RCC 7860 (cell line): ENCODE measurements around the gene CMTM1.
"Not testable (repeated sequence)": the region's sequence is repeated elsewhere in the genome, so short reads cannot be mapped to it uniquely, and the experiment has no call there.

Experiments
- DNase-seq: peaks from one replicate; pipeline ENCODE4 v3.0.0-alpha.2; 2015; ENCODE audit warnings: low spot score
- FAIRE-seq: peaks from 2 replicates; lab custom pipeline; 2012; peaks lifted over from hg19 to GRCh38; lab: Jason Lieb, UNC

Gene CMTM1

DNA sequence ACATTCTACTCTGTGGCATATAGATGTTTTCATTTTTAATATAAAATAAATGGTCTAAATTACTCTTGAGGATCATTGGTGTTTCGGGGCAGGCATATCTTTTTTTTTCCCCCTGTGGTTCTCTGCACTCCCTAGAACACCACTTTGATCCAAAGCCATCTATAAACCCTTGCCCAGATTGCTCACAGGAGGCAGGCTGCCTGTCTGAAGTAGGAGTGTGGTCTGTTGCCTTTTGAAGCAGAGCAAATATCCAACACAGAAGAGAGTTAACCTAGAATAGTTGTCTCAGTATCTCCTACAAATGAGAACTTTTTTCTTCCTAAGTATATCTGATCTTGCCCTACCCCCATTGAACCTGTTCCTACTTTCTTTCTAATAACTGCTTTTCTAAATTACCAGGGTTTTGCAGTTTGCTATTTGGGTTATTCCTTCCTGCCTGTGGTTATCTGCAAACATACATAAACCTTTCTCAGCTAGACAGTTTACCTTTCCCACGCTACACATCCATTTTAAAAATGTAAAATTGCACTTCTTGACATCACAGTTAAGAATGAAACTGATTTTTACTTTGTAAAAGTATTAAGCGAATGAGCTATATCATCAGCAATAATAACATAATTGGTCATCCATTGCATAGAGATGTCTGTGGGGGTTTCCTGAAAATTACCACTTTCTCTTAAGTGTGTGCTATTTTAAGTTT is 4.7 kb upstream of the CMTM1 start:
- no peak for DNase-seq
- FAIRE-seq, result no peak

DNA sequence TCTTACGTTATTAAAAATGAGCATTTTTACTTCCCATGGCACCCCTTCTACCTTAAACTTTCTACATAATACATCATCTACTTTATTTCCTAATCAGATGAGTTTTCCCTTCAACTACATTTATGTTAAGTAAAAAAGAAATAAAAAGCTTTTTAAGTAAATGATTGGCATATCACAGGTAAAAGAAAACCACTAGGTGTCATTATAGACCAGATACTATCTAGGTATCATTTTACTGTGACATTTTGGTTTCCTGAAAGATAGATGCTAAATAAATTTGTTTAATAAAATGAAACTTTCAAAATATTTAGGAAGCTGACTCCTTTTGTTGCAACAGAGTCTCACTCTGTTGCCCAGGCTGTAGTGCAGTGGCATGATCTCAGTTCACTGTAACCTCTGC is 3.8 kb upstream of the CMTM1 start:
- FAIRE-seq (peak; percentile 16), DNase-seq (no peak)

- FAIRE-seq, result no peak
These were observed 3.3 kb upstream of the CMTM1 start for GRCh38 chr16:66562986-66563385.

DNA sequence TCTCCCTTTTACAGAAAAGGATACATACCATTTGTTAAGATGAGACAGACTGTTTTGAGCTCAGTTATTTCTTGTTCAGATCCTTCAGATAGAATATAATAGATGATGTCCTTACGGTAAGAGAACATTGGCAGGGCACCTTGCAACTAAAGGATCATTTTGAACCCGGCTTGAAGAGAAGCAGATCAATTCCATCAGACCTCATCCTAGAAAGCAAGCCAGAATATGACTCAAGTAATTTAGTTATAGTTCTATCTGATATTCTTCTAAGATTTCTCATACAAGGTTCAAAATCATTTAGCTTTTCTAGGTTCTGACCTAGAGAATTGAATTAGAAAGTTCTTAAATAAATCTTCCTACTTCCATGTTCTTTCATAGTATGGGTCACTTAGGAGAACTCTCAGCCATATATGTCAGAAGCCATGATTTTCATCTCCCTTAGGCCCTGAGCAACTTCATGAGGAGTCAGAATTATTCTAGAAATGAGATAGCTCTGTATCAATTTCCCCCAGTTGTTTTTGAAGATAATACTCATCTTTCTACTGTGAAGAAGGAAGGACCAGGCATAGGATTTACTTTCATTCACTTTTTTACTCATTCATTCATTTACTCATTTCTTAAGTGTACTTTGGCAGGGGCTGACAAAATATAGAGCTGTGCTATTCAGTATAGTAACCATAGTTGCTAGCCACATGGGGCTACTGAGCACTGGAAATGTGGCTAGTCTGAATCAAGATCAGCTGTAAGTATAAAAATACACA is 2.5 kb upstream of the CMTM1 start:
- no peak for DNase-seq
- FAIRE-seq, result no peak

More at GRCh38 chr16:66562986-66563385, 3.3 kb upstream of the CMTM1 start:
- DNase-seq, result no peak

- FAIRE-seq, DNase-seq: not testable (repeated sequence)
These were observed 1.0 kb downstream of the CMTM1 start for GRCh38 chr16:66567270-66567669.

DNA sequence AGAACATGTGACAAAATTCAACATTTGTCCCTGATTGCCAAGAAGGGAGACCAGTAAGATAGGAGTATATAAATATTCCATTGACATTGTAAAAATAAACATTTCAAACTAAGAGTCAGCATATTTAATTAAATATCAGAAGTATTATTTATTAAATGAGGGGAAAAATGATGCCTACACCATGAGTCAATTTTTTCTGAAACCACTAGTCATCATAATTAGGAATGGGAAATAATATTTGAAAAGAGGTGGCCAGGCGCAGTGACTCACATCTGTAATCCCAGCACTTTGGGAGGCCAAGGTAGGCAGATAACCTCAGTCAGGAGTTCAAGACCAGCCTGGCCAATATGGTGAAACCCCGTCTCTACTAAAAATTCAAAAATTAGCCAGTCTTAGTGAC is 2.1 kb downstream of the CMTM1 start:
- no peak for DNase-seq

GRCh38 chr16:66569131-66569530 is 2.9 kb downstream of the CMTM1 start:
- DNase-seq, result no peak
- FAIRE-seq, result peak; percentile 44

More for the DNA sequence above, 2.1 kb downstream of the CMTM1 start:
- FAIRE-seq, result no peak

GRCh38 chr16:66569827-66570405 is 3.7 kb downstream of the CMTM1 start:
- FAIRE-seq, result peak; percentile 40

GRCh38 chr16:66572356-66572755 is 6.1 kb downstream of the CMTM1 start:
- no peak for FAIRE-seq
- DNase-seq, result no peak

More at GRCh38 chr16:66569827-66570405, 3.7 kb downstream of the CMTM1 start:
- no peak for DNase-seq

- FAIRE-seq, result no peak
- DNase-seq, result no peak
These were observed 7.8 kb downstream of the CMTM1 start for GRCh38 chr16:66574081-66574480.

DNA sequence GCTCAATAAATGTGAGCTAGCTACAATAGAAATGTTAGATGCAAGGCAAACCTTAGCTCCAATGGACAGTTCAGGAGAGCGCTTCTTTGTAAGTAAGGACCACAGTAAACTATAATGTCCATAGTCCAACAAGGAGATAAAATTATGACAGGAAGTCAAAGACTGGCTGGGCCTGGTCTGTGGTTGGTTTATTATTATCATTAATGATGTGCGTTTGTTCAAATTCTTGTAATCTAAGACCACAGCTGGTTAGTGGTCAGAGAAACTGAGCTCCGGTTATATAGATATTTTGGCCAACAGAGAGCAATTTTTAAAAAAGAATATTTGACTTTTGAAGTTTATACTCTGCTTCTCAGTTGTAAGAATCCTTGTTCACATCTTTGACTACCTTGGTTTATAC is 8.3 kb downstream of the CMTM1 start:
- no peak for FAIRE-seq

DNA sequence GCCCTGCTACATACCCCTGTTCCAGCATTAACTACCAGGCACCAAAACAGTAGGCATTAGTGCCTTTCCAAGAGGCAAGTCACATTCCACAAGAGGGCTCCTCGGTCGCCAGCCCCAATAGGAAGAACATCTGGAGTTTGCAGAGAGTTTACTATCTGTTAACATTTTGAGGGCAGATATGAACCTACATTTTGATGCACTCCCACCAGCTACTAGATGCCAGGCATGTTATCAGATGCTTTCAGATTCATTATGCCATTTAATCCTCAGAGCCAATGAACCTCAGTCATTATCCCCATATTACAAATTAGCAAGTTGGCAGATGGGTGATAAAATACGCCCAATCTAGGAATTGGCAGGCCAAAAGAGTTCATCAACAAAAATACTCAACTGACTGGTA is 8.8 kb downstream of the CMTM1 start:
- no peak for FAIRE-seq
- no peak for DNase-seq

More for the DNA sequence above, 8.3 kb downstream of the CMTM1 start:
- no peak for DNase-seq

DNA sequence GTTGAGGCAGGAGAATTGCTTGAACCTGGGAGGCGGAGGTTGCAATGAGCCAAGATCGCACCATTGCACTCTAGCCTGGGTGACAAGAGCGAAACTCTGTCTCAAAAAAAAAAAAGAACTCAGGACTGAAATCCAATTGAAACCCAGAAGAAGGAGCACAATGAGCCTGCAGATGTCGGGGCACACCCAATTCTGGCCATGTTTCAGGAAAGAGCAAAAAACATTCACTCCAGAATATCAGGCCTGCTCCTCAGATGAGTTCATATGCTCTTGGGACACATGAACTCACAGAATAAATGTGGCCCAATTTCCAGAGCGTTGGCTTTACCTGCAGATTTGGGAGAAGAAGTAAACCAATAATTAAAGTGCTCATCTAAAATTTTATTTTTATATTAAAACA is 10.1 kb downstream of the CMTM1 start:
- FAIRE-seq (no peak), DNase-seq (no peak)

DNA sequence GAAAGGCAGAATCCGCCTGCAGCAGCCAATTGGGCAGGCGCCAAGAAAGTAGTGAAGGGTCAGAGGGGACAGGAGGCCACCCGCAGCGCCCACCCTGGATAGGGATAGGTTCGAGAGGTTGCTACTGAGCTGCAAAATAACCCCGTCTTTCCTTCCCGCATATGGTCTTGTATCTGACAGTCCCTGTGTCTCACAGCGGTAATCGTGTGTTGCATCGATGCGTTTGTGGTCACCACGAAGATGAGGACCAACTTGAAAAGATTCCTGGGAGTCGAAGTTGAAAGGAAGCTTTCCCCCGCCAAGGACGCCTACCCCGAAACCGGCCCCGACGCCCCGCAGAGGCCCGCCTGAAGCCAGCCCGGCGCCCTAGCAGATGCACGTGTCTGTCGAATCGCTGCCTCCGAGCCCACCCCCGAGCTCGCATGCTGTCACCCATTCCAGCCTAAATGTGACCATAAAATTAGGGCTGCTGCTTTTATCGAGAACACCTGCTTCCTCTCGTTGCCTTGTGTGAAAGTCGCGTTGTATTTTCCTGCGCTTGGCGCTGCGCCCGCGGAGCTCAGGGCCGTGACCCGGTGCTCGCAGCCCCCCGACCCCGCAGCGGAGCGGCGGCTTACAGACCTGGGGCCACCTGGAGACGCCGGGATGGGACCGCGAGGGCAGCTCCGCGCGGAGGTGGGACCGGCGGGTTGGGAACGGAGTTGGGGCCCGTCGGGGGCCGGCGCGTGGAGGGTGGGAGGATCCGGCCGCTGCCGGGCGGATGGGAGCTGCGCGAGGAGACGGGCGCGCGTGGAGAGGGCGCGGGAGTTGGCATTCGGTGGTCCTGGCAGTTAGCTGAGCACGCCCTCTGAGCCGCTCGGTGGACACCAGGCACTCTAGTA is 12.7 kb downstream of the CMTM1 start, which contains the start of gene CMTM2:
Gene CMTM2, plus strand, starts transcription at position 813 of the 881 bp plus-strand sequence. CDS start 145 bp downstream, outside the sequence.
- DNase-seq (no peak), FAIRE-seq (no peak)

DNA sequence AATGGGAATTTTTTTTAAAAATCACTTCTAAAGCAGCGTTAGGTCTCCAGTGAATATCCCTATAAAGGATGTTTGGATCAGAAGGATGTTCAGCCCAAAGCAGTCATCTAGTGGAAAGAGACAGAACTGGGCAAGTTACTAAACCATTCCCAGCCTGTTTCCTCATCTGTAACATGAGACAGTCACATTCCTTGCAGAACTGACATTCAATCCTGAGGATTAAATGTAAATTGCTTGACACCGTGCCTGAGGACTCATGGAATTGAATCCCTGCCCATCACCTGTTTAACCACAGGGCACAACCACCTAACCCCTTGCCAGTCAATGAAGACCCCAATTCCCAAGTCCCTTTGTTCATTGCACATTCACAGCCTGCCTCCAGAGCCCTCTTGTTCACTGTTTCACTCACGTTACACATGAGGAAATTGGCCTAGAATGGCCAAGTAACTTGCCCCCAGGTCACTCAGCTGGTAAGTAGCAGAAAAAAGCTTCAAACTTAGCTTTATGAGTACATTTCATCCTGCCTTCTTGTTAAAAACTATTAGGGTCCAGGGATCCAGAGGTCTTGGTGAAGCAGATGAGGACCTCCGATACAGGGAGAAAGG is 14.5 kb downstream of the CMTM1 start:
- DNase-seq, result no peak
- no peak for FAIRE-seq

GRCh38 chr16:66581246-66581952 is 15.2 kb downstream of the CMTM1 start:
- DNase-seq (no peak), FAIRE-seq (no peak)

DNA sequence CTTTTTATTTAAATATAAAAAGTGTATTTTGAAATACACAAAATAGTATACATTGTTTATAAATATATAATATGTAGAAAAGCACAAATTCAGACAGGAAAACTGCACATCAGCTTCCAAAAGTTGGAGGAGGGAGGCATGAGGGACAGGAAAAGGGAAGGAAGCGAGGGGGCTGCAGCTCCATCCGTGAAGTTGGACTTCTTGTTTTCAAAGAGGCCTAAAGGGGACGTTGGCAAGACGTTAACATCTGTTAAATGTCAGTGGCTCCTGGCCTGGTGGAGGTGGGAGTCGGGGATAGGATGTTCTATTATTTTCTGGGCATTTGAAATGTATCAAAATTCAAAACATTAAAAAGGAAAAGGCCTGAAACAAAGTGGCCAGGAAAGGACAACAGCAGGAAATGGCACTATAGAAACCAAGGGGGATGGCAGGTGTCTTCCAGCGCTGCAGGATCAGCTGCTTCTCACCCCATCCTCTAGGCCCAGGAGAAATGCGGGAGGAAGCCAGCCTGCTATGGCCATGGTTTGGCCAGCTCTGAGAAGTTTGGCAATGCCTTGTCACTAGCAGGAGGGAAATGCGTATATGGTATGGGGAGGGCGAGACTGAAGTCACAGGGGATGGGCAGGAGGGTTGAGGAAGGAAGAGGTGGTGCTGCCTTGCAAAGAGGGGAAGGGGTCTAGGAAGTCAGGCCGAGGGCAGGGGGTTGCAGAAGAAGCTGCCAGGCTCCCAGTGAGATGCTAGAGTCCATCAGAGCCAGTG is 19.4 kb downstream of the CMTM1 start:
- FAIRE-seq, result no peak

DNA sequence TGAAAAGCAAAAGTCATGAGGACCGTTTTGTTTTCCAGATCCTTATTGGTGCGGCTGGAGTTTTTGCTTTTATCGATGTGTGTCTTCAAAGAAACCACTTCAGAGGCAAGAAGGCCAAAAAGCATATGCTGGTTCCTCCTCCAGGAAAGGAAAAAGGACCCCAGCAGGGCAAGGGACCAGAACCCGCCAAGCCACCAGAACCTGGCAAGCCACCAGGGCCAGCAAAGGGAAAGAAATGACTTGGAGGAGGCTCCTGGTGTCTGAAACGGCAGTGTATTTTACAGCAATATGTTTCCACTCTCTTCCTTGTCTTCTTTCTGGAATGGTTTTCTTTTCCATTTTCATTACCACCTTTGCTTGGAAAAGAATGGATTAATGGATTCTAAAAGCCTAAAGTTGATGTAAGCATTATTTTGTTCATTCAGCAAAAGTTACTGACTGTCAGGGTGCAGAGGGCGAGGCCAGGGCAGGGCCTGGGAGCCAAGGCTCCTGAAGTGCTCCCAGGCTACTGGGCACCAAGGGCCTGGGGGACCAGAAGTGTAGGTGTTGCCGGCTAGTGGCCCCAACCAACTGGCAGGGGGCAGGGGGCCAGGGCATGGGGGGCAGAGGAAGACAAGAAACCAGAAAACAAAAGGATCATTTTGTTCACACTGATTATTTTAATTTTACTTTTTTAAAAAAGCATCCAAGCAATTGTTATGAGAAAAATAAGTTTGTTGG is 21.8 kb downstream of the CMTM1 start:
- FAIRE-seq, result no peak
- no peak for DNase-seq

More for the DNA sequence above, 19.4 kb downstream of the CMTM1 start:
- no peak for DNase-seq
